Fibroblast of pulmonary artery (primary cell): ENCODE data around the gene RFX1.

ENCODE experiments used
- DNase-seq: peaks from one replicate; pipeline ENCODE4 v3.0.0-alpha.2; 2010; ENCODE audit warnings: low read depth
- H3K4me3 ChIP-seq: replicated peaks from 2 replicates; pipeline ENCODE4 v1.5.1; 2011; ENCODE audit warnings: low read depth, mild to moderate bottlenecking, control low read depth, low read length, moderate library complexity
- CTCF ChIP-seq: IDR thresholded peaks from 2 replicates; pipeline ENCODE4 v1.5.1; 2011; ENCODE audit warnings: mild to moderate bottlenecking, control low read depth, low read length, inconsistent platforms; ENCODE audit errors: missing control alignments

The RFX1 gene

GRCh38 chr19:13932149-13932637 lies 73.9 kb downstream of the RFX1 start:
- no peak for DNase-seq
- no peak overlapping the region for H3K4me3 ChIP-seq
- no peak for TF ChIP-seq CTCF

DNA sequence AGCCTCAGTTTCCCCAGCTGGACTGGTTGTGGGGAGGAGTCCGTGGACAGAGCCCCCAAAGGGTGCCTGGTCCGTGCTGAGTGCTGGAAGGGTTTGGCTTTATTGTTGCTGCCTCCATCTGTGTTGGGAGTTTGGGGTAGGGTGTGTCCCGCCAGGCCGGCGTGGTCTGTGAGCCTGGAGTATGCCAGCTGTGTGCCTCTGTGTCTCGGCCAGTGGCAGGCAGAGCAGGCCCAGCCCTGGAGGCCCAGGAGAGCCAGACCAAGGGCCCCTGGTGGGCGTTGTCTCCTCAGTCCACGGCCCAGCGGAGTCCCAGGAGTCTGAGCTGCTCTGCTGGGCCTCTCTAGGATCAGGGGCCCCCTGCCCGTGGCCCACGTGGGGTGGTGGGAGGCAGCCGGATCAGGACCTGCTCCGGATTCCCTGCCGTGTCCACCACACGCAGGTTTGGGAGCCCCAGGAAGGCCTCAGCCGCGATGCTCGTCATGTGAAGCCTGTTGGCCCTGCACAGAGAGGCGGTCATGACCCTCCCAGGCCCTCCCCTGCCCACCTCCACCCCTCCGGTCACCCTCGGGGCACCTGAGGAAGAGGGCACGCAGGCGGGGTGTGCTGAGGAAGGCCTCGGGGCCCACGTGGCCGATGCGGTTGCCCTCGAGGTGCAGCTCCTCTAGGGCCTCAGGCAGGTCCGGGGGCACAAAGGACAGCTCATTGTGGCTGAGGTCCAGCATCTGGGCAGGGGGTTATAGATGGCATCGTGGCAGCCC lies 74.5 kb downstream of the RFX1 start:
- no peak for DNase-seq
- TF ChIP-seq CTCF: no peak
- no peak overlapping the region for H3K4me3 ChIP-seq

DNA sequence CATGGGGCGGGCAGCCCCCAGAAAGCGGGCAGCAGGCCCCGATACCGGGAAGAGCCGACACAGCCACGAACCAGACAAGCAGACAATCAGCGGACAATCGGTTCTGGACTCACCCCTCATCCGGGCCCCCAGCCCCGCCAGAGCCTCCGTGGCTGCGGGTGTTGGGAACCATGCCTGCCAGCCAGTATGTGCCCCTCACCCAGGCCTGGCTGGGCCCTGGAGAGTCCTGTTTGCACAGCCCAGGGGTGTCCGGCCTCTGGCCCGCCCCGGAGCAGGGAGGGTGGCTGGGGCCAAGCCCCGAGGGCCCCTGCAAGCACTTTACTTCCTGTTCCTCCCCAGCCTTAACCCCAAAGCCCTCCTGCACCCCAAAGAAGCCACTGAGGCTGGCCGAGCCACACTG lies 75.7 kb downstream of the RFX1 start:
- H3K4me3 ChIP-seq: no peak overlapping the region
- DNase-seq: no peak
- no peak for TF ChIP-seq CTCF

DNA sequence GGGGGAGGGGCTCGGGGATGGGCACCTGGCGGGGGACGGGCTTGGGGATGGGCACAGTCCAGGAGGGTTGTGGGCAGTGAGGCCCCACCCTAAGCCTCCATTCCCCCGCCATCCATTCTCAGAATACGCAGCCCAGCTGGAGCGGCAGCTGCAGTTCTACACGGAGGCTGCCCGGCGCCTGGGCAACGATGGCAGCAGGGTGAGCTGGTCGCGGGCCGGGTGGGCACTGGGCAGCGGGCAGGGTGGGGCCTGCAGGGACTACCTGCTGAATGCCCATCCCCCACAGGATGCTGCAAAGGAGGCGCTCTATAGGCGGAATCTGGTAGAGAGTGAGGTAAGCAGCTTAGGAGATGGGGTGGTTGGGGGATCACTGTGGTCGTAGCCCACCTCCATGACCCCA lies 76.2 kb downstream of the RFX1 start:
- no peak overlapping the region for H3K4me3 ChIP-seq
- TF ChIP-seq CTCF: no peak
- DNase-seq: no peak

DNA sequence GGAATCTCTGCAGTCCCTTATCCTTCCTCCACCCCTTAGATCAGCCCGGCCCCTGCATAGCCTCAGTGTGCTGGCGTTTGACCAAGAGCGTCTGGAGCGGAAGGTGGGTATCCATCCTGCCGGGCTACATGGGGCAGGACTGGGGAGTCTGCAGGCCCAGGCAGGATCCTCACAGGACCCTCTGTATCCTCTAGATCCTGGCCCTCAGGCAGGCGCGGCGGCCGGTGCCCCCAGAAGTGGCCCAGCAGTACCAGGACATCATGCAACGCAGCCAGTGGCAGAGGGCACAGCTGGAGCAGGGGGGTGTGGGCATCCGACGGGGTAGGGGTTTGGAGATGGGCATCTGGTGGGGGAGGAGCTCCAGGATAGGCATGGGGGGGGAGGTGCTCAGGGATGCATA lies 76.8 kb downstream of the RFX1 start:
- DNase-seq: no peak
- no peak overlapping the region for H3K4me3 ChIP-seq
- TF ChIP-seq CTCF: no peak

DNA sequence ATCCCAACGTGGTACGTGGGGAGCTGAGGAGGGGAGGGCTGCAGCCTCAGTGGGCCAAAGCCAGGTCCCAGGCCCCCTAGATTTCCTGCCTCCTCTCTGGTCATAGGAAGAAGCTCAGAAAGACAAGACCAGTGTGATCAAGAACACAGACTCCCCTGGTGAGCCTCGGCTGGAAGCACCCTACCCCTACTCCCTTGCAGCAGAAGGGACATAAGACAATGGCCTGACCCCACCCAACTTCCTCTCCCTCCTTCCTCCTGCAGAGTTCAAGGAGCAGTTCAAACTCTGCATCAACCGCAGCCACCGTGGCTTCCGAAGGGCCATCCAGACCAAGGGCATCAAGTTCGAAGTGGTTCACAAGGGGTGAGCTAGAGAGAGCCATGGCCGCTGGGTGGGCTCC lies 79.4 kb downstream of the RFX1 start:
- no peak for TF ChIP-seq CTCF
- no peak for DNase-seq
- no peak overlapping the region for H3K4me3 ChIP-seq

- H3K4me3 ChIP-seq: no peak overlapping the region
- DNase-seq: no peak
- no peak for TF ChIP-seq CTCF
Observed at GRCh38 chr19:13926010-13926409, 80.1 kb downstream of the RFX1 start.
